ENCODE measurements around the gene ZNF804B.

Gene ZNF804B

GRCh38 chr7:88942815-88943501, 183.5 kb downstream of the ZNF804B start:
- Mint-ChIP-seq H3K4me1 (no peaks in the 10 kb centered on the region), H3K9me3 (peaks cover 12% of the 10 kb centered on the region), H3K36me3 (ENCODE audit: low read depth) (no peaks in the 10 kb centered on the region), H3K27me3 (ENCODE audit: low read depth, poor library complexity) (peaks cover 3% of the 10 kb centered on the region), H3K27ac (no peak overlapping the region), H3K4me3 (no peak overlapping the region)
- no peak for TF ChIP-seq CTCF (IDR thresholded peaks at IDR 0.05)
- no peak for DNase-seq

GRCh38 chr7:88951826-88952225, 192.3 kb downstream of the ZNF804B start:
- H3K27ac Mint-ChIP-seq: no peak overlapping the region
- peaks cover 1% of the 10 kb centered on the region for H3K27me3 Mint-ChIP-seq (ENCODE audit: low read depth, poor library complexity)
- no peaks in the 10 kb centered on the region for H3K9me3 Mint-ChIP-seq
- no peak for TF ChIP-seq CTCF (IDR thresholded peaks at IDR 0.05)
- H3K4me3 Mint-ChIP-seq: no peak overlapping the region
- H3K36me3 Mint-ChIP-seq (ENCODE audit: low read depth): no peaks in the 10 kb centered on the region
- no peak for DNase-seq
- no peaks in the 10 kb centered on the region for H3K4me1 Mint-ChIP-seq

GRCh38 chr7:88964418-88964817, 204.9 kb downstream of the ZNF804B start:
- no peak for TF ChIP-seq CTCF (IDR thresholded peaks at IDR 0.05)

GRCh38 chr7:88965371-88965770, 205.9 kb downstream of the ZNF804B start:
- DNase-seq: no peak
- Mint-ChIP-seq H3K27me3 (ENCODE audit: low read depth, poor library complexity) (no peaks in the 10 kb centered on the region), H3K27ac (no peak overlapping the region), H3K4me1 (no peaks in the 10 kb centered on the region), H3K9me3 (no peaks in the 10 kb centered on the region), H3K4me3 (no peak overlapping the region), H3K36me3 (ENCODE audit: low read depth) (no peaks in the 10 kb centered on the region)
- no peak for TF ChIP-seq CTCF (IDR thresholded peaks at IDR 0.05)

More at GRCh38 chr7:88964418-88964817, 204.9 kb downstream of the ZNF804B start:
- Mint-ChIP-seq H3K4me3 (no peak overlapping the region), H3K4me1 (no peaks in the 10 kb centered on the region), H3K27me3 (ENCODE audit: low read depth, poor library complexity) (no peaks in the 10 kb centered on the region), H3K36me3 (ENCODE audit: low read depth) (no peaks in the 10 kb centered on the region), H3K9me3 (no peaks in the 10 kb centered on the region), H3K27ac (no peak overlapping the region)
- DNase-seq: no peak

- Mint-ChIP-seq H3K27ac (no peak overlapping the region), H3K4me3 (no peak overlapping the region), H3K36me3 (ENCODE audit: low read depth) (no peaks in the 10 kb centered on the region), H3K4me1 (no peaks in the 10 kb centered on the region), H3K9me3 (no peaks in the 10 kb centered on the region), H3K27me3 (ENCODE audit: low read depth, poor library complexity) (no peaks in the 10 kb centered on the region)
- no peak for TF ChIP-seq CTCF (IDR thresholded peaks at IDR 0.05)
- no peak for DNase-seq
These were observed 207.9 kb downstream of the ZNF804B start for GRCh38 chr7:88967432-88967831.

GRCh38 chr7:88969167-88969566, 209.7 kb downstream of the ZNF804B start:
- Mint-ChIP-seq H3K4me3 (no peak overlapping the region), H3K27ac (no peak overlapping the region), H3K36me3 (ENCODE audit: low read depth) (no peaks in the 10 kb centered on the region), H3K4me1 (no peaks in the 10 kb centered on the region), H3K9me3 (no peaks in the 10 kb centered on the region), H3K27me3 (ENCODE audit: low read depth, poor library complexity) (no peaks in the 10 kb centered on the region)
- TF ChIP-seq CTCF (IDR thresholded peaks at IDR 0.05): no peak
- DNase-seq: no peak

All from nephron progenitor cell (in vitro differentiated cells).